Adrenal gland (tissue), 12 donors: ENCODE results near the gene CLCF1. TPM values are rescaled to one million over a fixed set of nuclear protein-coding genes. Genes with fewer than 3 reads are reported as not detected.

ENCODE experiments used
- DNase-seq, 7 donors: peaks; one replicate each; pipeline ENCODE4 v3.0.0-alpha.2; 2019 to 2020
- H3K27ac ChIP-seq, 5 donors: fragments of 200-600 bp; sonication (generic) in 4 of 5; 1 replicate in 3 of 5; 2 replicates in 2 of 5; pipeline versions ENCODE4 v1.5.1 to v1.8.0; 2016 to 2020; ENCODE audit warnings: mild to moderate bottlenecking in 1 of 5
- H3K27me3 ChIP-seq: fragments of 200-600 bp; 2 replicates; pipeline ENCODE4 v1.8.0; 2021
- H3K36me3 ChIP-seq, 2 donors: fragments of 200-600 bp; replicated peaks in 1 of 2; 1 replicate in 1 of 2; 2 replicates in 1 of 2; pipeline versions ENCODE4 v1.5.1 to v1.8.0; 2018 to 2022
- H3K4me1 ChIP-seq, 2 donors: fragments of 200-600 bp; replicated peaks in 1 of 2; 1 replicate in 1 of 2; 2 replicates in 1 of 2; pipeline versions ENCODE4 v1.5.1 to v1.8.0; 2018 to 2021
- H3K4me3 ChIP-seq, 4 donors: fragments of 200-600 bp; sonication (generic) in 3 of 4; one replicate each; pipeline ENCODE4 v1.5.1; 2016 to 2018
- H3K9me3 ChIP-seq, 3 donors: fragments of 200-600 bp; sonication (generic) in 1 of 3; replicated peaks in 1 of 3; 1 replicate in 2 of 3; 2 replicates in 1 of 3; pipeline versions ENCODE4 v1.5.1 to v1.8.0; 2016 to 2021
- CTCF ChIP-seq, 6 experiments: fragments of 450-650 bp in 4 of 6; fragments of 200-600 bp in 2 of 6; sonication (generic) in 1 of 6; IDR thresholded peaks; 1 replicate in 5 of 6; 2 replicates in 1 of 6; pipeline versions ENCODE4 v1.5.1 to v1.8.0; 2016 to 2021; ENCODE audit warnings: antibody characterized with exemption in 6 of 6, mild to moderate bottlenecking in 2 of 6, moderate library complexity in 1 of 6
- POLR2A ChIP-seq, 2 donors: fragments of 450-650 bp; IDR thresholded peaks; one replicate each; pipeline ENCODE4 v1.6.1; 2017; ENCODE audit warnings: antibody characterized with exemption in 2 of 2, mild to moderate bottlenecking in 2 of 2, moderate library complexity in 1 of 2
- WGBS, 4 donors: extraction: QIAGEN DNeasy Blood & Tissue Kit in 2 of 4; methylation state at CpG; one replicate each; pipeline versions ENCODE4 v1.1.5 to v1.1.7; 2013 to 2017; 5-methylcytosine and 5-hydroxymethylcytosine counted together
- intact Hi-C, 2 donors: fragments of 100-400 bp; cut with DNase I; formaldehyde crosslinking; loops; one replicate each; pipeline versions ENCODE4 v1.14.1 to v1.15.0; 2022 to 2023
- polyA plus RNA-seq, 3 donors: library from polyadenylated mRNA; stranded (reverse); fragments of 200-250 nt in 2 of 3; fragments of 350-450 nt in 1 of 3; fragmentation: Illumina TruSeq in 1 of 3; extraction: RNeasy Lipid Tissue Mini Kit (QIAGEN cat#74804) in 1 of 3; gene quantifications; one replicate each; pipeline ENCODE4 v1.2.3, GENCODE V29; 2013 to 2014
- total RNA-seq, 9 donors: library from RNA; depleted of rRNA in 4 of 9; stranded (reverse); fragments of >200 nt in 4 of 9; fragments of 120-200 nt in 1 of 9; fragmentation: NEBNext Ultra II Directional in 1 of 9; extraction: Animal tissue kit (Norgen Biotek cat#: 25700) in 1 of 9; gene quantifications; one replicate each; pipeline versions ENCODE4 v1.1.0 to v1.2.4, GENCODE V29; 2013 to 2023
- donor health status: healthy with polysubstance abuse.
- donor health status: Bipolar disorder and iron deficiency.
- donor health status: DM: yes; HTN: yes; CAD: no.
- donor health status: DM: no; HTN: no; CAD: no.
- donor health status: DM: no; HTN: no; CAD: no.
- donor health status: DM: yes; HTN: yes; CAD: no.

The CLCF1 gene
- total and polyA plus RNA-seq, 12 donors = 0.17 to 16.1 (median 3.1) TPM

- DNase-seq = no peak
- Histone ChIP-seq H3K9me3 (no peaks in the 10 kb centered on the region), H3K27ac (no peak overlapping the region), H3K27me3 (no peaks in the 10 kb centered on the region), H3K36me3 (no peaks in the 10 kb centered on the region), H3K4me3 (no peak overlapping the region), H3K4me1 (peaks cover 6 to 16% of the 10 kb centered on the region in 2 donors)
- intact Hi-C loops = no loop called here
- TF ChIP-seq CTCF (IDR thresholded peaks at IDR 0.05) (no peak), POLR2A (IDR thresholded peaks at IDR 0.05) (no peak)
- 90 to 97% (median 95%) methylated on average over 3 of the region's 3 CpGs for WGBS, 4 donors
These were observed 4.8 kb downstream of the CLCF1 start for GRCh38 chr11:67368621-67369020.

- Histone ChIP-seq H3K4me1 (peaks cover 6 to 11% of the 10 kb centered on the region in 2 donors), H3K27ac (peak overlapping the region in 1 of 5 donors; percentile 16)
These were observed 5.6 kb downstream of the CLCF1 start for GRCh38 chr11:67367761-67368227.

GRCh38 chr11:67366961-67367760 is 6.2 kb downstream of the CLCF1 start:
- Histone ChIP-seq H3K4me1 (peaks cover 2 to 9% of the 10 kb centered on the region in 2 donors), H3K36me3 (no peaks in the 10 kb centered on the region), H3K9me3 (no peaks in the 10 kb centered on the region), H3K27me3 (no peaks in the 10 kb centered on the region), H3K27ac (peak overlapping the region in 2 of 5 donors; percentile 5 to 58), H3K4me3 (no peak overlapping the region)
- intact Hi-C loops = no loop called here
- no peak for TF ChIP-seq CTCF (IDR thresholded peaks at IDR 0.05)
- TF ChIP-seq POLR2A (IDR thresholded peaks at IDR 0.05) = no peak
- DNase-seq = no peak
- 67 to 81% (median 74%) methylated on average over 10 to 25 of the region's 25 CpGs for WGBS, 4 donors

More at GRCh38 chr11:67367761-67368227, 5.6 kb downstream of the CLCF1 start:
- H3K27me3 ChIP-seq = no peaks in the 10 kb centered on the region
- H3K36me3 ChIP-seq = no peaks in the 10 kb centered on the region
- no peak for DNase-seq
- TF ChIP-seq CTCF (IDR thresholded peaks at IDR 0.05) = no peak
- no peak for TF ChIP-seq POLR2A (IDR thresholded peaks at IDR 0.05)
- 76 to 83% (median 78%) methylated on average over 5 to 7 of the region's 7 CpGs for WGBS, 4 donors
- no peak overlapping the region for H3K4me3 ChIP-seq
- no peaks in the 10 kb centered on the region for H3K9me3 ChIP-seq
- intact Hi-C loops = no loop called here

- H3K36me3 ChIP-seq = no peaks in the 10 kb centered on the region
- WGBS, 4 donors = 62 to 72% (median 67%) methylated on average over 7 to 8 of the region's 8 CpGs
- intact Hi-C loops = no loop called here
- H3K4me3 ChIP-seq = no peak overlapping the region
- H3K9me3 ChIP-seq = no peaks in the 10 kb centered on the region
- no peak for DNase-seq
- H3K27ac ChIP-seq = peak overlapping the region in 2 of 5 donors; percentile 5 to 58
- H3K27me3 ChIP-seq = no peaks in the 10 kb centered on the region
- TF ChIP-seq CTCF (IDR thresholded peaks at IDR 0.05) = no peak
- TF ChIP-seq POLR2A (IDR thresholded peaks at IDR 0.05) = no peak
- H3K4me1 ChIP-seq = peaks cover 0 to 3% of the 10 kb centered on the region in 2 donors
These were observed 6.9 kb downstream of the CLCF1 start for GRCh38 chr11:67366546-67366945.
